H1 (cell line): ENCODE data around the gene OXER1. TPM values are rescaled to one million over a fixed set of nuclear protein-coding genes. Genes with fewer than 3 reads are reported as not detected.

Experiments used
- EP300 ChIP-seq, 2 experiments: IDR thresholded peaks; 1 replicate in 1 of 2; 2 replicates in 1 of 2; pipeline ENCODE4 v1.6.1; 2011 to 2012; ENCODE audit warnings: low read depth in 2 of 2, low read length in 2 of 2, mild to moderate bottlenecking in 2 of 2, borderline replicate concordance in 1 of 2, inconsistent platforms in 1 of 2, moderate library complexity in 1 of 2
- RBBP5 ChIP-seq: IDR thresholded peaks from 2 replicates; pipeline ENCODE4 v1.7.1; 2012; ENCODE audit warnings: low read depth, mild to moderate bottlenecking, inconsistent platforms, low read length, moderate library complexity, borderline replicate concordance
- RXRA ChIP-seq: IDR thresholded peaks from 2 replicates; pipeline ENCODE4 v1.6.1; 2011; ENCODE audit warnings: low read depth, mild to moderate bottlenecking, low read length, moderate library complexity; ENCODE audit not compliant: insufficient read depth
- SP1 ChIP-seq: IDR thresholded peaks from 2 replicates; pipeline ENCODE4 v1.6.1; 2011; ENCODE audit warnings: low read depth, low read length
- TAF7 ChIP-seq: optimal IDR thresholded peaks from 2 replicates; pipeline ENCODE3; 2011; ENCODE audit warnings: low read depth, mild to moderate bottlenecking, inconsistent platforms, low read length, moderate library complexity, borderline replicate concordance
- polyA plus RNA-seq, 7 experiments: library from polyadenylated mRNA; depleted of rRNA in 3 of 7; stranded (reverse) in 5 of 7; unstranded in 2 of 7; fragments of >200 nt in 5 of 7; fragments of 200-250 nt in 2 of 7; gene quantifications; 1 replicate in 5 of 7; 2 replicates in 1 of 7; 4 replicates in 1 of 7; pipeline versions ENCODE4 v1.2.1 to v1.2.3, GENCODE V29; 2011 to 2013; ENCODE audit warnings: missing spikeins in 2 of 7, mixed read lengths in 2 of 7
- total RNA-seq: library from RNA; stranded (reverse); fragmentation: NEBNext Ultra II Directional; extraction: Animal tissue kit (Norgen Biotek cat#: 25700); gene quantifications from 2 replicates; pipeline ENCODE4 v1.2.1, GENCODE V29; 2021
- TF ChIP-seq, protein P1 (sequence below): fragments of 300-600 bp; sonication (generic); IDR thresholded peaks from 2 replicates; pipeline ENCODE4 v1.7.1; 2012; ENCODE audit warnings: low read length, moderate library complexity, mild to moderate bottlenecking, inconsistent platforms; ENCODE audit not compliant: insufficient replicate concordance
- TF ChIP-seq, protein P2 (sequence below): IDR thresholded peaks from 2 replicates; pipeline ENCODE4 v1.6.1; 2012; ENCODE audit warnings: inconsistent platforms

OXER1 gene
- total and polyA plus RNA-seq, 2 of the 8 experiments (the other 6 are each of a cell fraction or from before 2014, with no cell fraction given): 1.2 to 2.9 TPM

DNA sequence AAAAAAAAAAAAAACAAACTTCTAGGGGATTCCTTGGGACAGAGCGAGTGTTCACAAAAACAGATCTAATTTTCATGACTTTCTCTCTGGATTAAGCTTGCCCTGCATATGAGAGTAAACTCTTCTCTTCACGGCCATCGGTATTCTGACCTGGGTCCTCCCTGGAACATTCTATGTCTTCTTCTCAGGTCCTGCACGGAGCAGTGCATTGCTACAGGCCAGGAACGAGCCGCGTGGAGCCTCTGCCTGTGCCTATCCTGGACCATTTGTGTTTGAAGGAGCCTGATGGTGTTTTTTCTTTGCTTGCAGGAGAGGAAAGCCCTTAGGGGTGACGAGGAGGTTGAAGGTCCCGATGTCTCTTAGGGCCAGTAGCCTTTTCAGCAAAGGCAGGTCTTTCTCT lies 1.8 kb upstream of the OXER1 start (continued):
- TF ChIP-seq, protein P1, sequence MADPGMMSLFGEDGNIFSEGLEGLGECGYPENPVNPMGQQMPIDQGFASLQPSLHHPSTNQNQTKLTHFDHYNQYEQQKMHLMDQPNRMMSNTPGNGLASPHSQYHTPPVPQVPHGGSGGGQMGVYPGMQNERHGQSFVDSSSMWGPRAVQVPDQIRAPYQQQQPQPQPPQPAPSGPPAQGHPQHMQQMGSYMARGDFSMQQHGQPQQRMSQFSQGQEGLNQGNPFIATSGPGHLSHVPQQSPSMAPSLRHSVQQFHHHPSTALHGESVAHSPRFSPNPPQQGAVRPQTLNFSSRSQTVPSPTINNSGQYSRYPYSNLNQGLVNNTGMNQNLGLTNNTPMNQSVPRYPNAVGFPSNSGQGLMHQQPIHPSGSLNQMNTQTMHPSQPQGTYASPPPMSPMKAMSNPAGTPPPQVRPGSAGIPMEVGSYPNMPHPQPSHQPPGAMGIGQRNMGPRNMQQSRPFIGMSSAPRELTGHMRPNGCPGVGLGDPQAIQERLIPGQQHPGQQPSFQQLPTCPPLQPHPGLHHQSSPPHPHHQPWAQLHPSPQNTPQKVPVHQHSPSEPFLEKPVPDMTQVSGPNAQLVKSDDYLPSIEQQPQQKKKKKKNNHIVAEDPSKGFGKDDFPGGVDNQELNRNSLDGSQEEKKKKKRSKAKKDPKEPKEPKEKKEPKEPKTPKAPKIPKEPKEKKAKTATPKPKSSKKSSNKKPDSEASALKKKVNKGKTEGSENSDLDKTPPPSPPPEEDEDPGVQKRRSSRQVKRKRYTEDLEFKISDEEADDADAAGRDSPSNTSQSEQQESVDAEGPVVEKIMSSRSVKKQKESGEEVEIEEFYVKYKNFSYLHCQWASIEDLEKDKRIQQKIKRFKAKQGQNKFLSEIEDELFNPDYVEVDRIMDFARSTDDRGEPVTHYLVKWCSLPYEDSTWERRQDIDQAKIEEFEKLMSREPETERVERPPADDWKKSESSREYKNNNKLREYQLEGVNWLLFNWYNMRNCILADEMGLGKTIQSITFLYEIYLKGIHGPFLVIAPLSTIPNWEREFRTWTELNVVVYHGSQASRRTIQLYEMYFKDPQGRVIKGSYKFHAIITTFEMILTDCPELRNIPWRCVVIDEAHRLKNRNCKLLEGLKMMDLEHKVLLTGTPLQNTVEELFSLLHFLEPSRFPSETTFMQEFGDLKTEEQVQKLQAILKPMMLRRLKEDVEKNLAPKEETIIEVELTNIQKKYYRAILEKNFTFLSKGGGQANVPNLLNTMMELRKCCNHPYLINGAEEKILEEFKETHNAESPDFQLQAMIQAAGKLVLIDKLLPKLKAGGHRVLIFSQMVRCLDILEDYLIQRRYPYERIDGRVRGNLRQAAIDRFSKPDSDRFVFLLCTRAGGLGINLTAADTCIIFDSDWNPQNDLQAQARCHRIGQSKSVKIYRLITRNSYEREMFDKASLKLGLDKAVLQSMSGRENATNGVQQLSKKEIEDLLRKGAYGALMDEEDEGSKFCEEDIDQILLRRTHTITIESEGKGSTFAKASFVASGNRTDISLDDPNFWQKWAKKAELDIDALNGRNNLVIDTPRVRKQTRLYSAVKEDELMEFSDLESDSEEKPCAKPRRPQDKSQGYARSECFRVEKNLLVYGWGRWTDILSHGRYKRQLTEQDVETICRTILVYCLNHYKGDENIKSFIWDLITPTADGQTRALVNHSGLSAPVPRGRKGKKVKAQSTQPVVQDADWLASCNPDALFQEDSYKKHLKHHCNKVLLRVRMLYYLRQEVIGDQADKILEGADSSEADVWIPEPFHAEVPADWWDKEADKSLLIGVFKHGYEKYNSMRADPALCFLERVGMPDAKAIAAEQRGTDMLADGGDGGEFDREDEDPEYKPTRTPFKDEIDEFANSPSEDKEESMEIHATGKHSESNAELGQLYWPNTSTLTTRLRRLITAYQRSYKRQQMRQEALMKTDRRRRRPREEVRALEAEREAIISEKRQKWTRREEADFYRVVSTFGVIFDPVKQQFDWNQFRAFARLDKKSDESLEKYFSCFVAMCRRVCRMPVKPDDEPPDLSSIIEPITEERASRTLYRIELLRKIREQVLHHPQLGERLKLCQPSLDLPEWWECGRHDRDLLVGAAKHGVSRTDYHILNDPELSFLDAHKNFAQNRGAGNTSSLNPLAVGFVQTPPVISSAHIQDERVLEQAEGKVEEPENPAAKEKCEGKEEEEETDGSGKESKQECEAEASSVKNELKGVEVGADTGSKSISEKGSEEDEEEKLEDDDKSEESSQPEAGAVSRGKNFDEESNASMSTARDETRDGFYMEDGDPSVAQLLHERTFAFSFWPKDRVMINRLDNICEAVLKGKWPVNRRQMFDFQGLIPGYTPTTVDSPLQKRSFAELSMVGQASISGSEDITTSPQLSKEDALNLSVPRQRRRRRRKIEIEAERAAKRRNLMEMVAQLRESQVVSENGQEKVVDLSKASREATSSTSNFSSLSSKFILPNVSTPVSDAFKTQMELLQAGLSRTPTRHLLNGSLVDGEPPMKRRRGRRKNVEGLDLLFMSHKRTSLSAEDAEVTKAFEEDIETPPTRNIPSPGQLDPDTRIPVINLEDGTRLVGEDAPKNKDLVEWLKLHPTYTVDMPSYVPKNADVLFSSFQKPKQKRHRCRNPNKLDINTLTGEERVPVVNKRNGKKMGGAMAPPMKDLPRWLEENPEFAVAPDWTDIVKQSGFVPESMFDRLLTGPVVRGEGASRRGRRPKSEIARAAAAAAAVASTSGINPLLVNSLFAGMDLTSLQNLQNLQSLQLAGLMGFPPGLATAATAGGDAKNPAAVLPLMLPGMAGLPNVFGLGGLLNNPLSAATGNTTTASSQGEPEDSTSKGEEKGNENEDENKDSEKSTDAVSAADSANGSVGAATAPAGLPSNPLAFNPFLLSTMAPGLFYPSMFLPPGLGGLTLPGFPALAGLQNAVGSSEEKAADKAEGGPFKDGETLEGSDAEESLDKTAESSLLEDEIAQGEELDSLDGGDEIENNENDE: no peak
- TF ChIP-seq EP300 (IDR thresholded peaks at IDR 0.05; ENCODE audit: borderline replicate concordance in 1 of 2, low read depth in 2 of 2, low read length in 2 of 2): no peak
- TF ChIP-seq SP1: no peak
- TF ChIP-seq, protein P2, sequence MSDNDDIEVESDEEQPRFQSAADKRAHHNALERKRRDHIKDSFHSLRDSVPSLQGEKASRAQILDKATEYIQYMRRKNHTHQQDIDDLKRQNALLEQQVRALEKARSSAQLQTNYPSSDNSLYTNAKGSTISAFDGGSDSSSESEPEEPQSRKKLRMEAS: no peak
- TF ChIP-seq RBBP5: no peak
- no peak for TF ChIP-seq TAF7
- TF ChIP-seq RXRA: no peak
